NCI-H2029 (cell line): Measurements from ENCODE around the gene SLC30A4.
"Not testable (repeated sequence)": the region's sequence is repeated elsewhere in the genome, so short reads cannot be mapped to it uniquely, and the experiment has no call there.

Source experiments
- DNase-seq: peaks from one replicate; lab custom pipeline; 2025; lab: John Stamatoyannopoulos, UW

SLC30A4 gene

GRCh38 chr15:45522328-45523165, at the start of gene SLC30A4:
Gene SLC30A4, minus strand, starts transcription at chr15:45522755. Its CDS starts 401 bp downstream, at chr15:45522354.
- peak; percentile 10 for DNase-seq

DNA sequence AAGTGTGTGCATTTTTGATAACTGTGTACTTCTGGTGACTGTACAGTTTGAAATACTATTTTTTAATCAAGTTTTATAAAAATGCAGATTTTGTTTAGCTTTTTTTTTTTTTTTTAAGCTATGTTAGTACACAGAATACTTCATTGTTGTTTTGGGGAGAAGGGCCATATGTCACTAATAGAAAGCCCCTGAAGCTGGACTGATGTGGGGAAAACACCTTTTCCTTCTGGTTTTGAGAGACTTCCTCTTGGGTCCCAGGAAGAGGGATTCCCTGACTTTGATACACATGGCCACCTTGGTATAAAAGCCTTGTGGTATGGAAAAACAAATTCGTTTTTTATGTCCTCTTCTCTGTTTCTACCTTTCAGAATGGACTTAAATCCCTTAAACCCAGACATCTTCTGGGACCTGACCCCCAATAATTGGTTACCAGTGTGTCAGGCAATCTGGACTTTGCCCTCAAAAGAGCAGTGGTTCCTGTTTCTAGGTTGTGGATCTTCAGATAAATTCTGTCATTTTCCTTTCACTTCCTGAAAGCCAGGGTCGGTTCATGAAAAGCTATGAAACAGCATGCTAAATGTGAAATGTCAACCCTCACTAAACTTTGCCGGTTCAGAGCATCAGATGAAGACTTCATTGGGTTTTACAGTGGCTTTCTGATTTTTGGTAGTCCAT, 33.5 kb upstream of the SLC30A4 start:
- no peak for DNase-seq

GRCh38 chr15:45551676-45552075, 29.1 kb upstream of the SLC30A4 start:
- no peak for DNase-seq

DNA sequence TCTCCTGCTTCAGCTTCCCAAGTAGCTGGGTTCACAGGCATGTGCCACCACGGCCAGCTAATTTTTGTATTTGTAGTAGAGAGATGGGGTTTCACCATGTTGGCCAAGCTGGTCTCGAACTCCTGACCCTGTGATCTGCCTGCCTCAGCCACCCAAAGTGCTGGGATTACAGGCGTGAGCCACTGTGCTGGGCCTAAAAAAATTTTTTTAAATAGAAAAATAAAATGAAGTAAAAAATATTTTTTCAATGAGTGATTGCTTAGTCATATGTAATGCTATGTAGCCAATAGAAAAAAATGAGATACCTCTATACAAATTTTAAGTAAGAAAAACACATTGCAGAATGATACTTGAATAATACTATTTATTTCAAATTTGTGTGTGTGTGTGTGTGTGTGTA, 27.9 kb upstream of the SLC30A4 start:
- no peak for DNase-seq

DNA sequence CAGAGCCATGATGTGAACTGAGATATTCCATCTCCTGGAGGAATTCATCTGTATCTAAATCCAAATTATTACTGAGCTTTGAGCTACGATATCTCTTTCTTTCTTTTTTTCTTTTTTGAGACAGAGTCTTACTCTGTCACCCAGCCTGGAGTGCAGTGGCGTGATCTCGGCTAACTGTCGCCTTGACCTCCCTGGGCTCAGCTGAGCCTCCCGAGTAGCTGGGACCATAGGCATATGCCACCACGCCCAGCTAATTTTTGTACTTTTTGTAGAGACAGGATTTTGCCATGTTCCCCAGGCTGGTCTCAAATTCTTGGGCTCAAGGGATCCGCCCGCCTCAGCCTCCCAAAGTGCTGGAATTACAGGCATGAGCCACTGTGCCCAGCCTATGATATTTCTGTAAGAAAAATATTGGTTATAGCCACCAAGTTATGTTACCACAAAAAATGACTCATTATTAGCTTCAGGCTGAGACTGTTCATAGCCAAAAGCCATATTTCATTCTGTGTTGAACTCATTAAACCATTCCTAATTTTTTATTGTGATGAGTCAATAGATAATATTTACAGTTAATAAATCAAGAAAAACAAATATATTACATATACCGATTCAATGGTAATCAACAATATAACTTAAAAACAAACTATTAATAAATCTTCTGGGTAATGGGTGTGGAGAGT, 27.1 kb upstream of the SLC30A4 start:
- no peak for DNase-seq

DNA sequence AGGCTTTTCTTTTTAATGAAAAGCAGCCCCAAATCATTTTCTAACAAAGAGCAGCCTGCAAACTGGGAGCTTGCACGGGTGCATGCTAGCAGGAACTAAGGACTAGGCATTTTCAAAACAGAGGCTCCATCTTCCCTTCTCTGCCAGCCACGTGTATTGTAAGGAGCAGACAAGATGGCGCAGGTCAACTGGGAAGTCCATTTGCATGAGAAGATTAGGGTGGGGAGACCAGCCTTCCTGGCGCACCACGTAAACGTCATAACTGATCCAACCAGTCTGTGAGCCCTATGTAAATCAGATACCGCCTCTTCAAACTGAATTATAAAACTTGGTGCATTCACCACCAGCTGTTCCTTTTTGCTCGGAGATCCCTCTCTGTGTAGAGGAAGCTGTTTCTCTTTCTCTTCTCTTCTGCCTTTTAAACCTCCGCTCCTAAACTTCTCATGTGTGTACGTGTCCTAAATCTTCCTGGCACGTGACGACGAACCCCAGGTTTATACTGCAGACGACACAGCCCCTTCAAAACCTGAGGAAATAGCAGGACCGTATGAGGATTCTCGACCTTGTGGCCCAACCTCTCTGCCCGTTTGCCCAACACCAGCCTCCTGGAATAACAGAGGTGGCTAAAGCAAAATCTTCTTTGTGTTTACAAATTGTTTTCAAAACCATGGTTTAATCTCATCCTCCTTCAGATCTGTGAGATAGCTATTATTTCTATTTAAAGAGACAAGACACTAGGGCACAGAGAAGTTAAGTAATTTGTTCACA, 26.4 kb upstream of the SLC30A4 start:
- peak; percentile 77 for DNase-seq

GRCh38 chr15:45546789-45547188, 24.2 kb upstream of the SLC30A4 start:
- no peak for DNase-seq

DNA sequence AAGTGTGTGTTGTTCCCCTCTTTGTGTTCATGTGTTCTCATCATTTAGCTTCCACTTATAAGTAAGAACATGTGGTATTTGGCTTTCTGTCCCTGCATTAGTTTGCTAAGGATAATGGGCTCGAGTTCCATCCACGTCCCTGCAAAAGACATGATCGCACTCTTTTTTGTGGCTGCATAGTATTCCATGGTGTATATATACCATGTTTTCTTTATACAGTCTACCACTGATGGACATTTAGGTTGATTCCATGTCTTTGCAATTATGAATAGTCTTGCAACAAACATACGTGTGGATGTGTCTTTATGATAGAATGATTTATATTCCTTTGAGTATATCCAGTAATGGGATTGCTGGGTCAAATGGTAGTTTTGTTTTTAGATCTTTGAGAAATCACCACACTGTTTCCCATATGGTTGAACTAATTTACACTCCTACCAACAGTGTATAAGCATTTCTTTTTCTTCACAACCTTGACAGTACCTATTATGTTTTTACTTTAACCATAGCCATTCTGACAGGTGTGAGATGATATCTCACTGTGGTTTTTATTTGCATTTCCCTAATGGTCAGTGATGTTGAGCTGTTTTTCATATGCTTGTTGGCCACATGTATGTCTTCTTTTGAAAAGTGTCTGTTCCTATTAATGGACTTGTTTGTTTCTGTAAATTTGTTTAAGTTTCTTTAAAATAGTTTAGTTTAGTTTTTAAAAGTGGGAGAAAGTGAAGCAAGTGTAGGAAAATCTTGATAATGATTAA, 21.9 kb upstream of the SLC30A4 start:
- DNase-seq = no peak

GRCh38 chr15:45543051-45543450, 20.5 kb upstream of the SLC30A4 start:
- no peak for DNase-seq

DNA sequence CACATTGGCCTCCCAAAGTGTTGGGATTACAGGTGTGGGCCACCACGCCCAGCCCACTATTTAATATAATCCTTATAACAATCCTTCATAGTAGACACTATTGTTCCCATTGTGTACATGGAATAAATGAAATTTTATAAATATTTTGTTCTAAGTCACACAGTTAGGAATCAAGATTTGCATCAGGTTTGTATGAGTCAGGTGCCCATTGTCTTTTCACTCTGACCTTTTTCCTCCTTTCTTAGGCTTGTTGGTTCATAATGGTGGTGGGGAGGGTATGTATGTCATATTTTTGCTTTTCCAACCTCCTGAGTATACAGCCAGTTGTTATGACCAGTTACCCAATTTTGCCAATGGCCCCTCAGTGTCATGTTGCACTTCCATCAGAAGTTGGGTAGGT, 18.0 kb upstream of the SLC30A4 start:
- no peak for DNase-seq

GRCh38 chr15:45539680-45540079, 17.1 kb upstream of the SLC30A4 start:
- DNase-seq = no peak

GRCh38 chr15:45536934-45537333, 14.4 kb upstream of the SLC30A4 start:
- DNase-seq = no peak

- no peak for DNase-seq
Measured at GRCh38 chr15:45535486-45536042, 13.0 kb upstream of the SLC30A4 start.

DNA sequence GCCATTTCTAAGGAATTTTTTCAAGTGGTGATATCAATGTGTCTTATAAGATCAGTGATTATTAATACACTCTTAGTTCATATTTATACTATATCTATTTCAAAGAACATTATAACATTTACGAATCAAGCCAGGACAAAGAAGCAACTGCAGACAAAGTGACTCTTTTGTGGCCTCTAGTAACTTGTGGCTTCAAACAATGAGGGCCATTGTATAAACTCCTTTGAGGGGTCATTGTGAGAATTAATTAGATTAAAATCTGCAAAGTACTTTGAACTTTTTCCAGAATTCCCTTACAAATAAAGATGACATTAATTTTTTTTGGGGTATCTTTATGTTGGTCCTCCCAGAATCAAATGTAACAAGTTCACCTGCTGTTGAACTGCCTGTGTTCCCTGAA, 12.3 kb upstream of the SLC30A4 start:
- DNase-seq = no peak

DNA sequence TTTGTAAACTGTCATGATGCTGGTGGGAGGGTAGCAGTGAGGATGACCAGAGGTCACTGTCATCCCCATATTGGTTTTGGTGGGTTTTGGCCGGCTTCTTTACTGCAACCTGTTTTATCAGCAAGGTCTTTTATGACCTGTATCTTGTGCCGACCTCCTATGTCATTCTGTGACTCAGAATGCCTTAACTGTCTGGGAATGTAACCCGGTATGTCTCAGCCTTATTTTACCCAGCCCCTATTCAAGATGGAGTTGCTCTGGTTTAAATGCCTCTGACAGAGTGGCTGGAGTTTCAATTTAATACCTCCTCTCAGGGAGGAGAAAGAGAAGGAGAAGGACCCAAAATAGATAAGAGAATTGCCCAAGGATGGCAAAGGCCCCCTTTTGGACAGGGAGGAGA, 10.3 kb upstream of the SLC30A4 start:
- DNase-seq = not testable (repeated sequence)

DNA sequence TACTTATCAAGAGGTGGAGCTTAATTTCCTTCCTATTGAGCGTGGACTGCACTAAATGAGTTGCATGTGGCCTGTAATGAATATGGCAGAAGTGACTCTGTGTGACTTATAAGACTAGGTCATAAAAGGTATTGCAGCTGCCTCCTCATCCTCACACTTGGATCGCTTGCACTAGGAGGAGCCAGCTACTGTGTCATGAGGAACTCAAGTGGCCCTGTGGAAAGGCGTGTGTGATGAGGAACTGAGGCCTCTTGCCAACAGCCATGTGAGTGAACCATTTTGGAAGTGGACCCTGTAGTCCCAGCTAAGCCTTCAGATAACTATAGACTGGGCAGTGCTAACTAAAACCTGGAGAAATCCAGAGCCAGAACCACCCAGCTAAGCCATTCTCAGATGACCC, 7.1 kb upstream of the SLC30A4 start:
- no peak for DNase-seq

DNA sequence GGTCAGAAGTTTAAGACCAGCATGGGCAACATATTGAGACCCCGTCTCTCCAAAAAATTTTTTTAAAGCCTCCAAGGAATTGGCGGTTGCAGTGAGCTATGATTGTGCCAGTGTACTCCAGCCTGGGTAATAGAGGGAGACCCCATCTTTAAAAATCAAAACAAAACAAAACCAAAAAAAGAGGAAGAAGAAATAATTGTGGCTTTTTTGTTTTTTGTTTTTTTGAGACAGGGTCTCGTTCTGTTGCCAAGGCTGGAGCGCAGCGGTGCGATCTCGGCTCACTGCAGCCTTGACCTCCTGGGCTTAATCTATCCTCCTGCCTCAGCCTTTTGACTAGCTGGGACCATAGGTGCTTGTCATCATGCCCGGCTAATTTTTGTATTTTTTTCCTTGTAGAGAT, 4.5 kb upstream of the SLC30A4 start:
- no peak for DNase-seq

DNA sequence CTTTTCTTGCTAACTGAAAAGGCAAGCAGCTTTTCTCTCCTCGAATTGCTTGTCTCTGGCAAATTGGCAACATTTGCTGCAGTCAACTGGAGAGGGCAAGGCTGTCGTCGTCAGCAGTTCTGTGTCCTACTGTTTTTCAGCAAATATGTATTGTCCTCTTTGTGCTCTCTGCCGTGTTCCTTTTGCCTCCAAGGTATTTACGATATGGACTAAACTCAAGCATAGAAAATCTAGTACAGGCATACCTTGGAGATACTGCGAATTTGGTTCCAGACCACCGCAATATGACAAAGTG, 558 bp upstream of the SLC30A4 start:
- no peak for DNase-seq

- no peak for DNase-seq
Measured at GRCh38 chr15:45521596-45522327, 793 bp downstream of the SLC30A4 start.

DNA sequence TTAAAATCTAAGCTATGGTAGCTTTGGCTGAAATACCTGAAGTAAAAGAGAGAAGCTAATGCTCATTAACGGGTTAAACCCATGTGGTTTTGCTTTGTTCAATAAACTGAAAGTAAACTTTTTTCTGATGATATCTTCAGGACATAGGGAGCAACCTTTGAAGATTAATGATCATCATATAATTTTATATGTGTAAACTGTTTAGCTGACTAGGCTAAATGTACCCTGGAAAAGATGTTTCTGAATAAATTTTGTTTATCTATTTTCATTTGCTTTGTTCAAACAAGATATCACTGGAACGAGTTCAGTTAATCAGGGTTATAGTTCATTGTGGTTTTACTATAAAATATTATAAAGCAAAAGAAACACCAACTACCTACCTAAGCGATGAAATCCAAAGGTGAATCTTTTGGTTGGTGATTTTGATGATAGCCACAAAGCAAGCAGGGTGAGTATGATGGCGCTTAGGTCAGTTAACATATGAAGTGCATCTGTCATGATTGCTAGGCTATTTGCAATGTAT, 11.7 kb downstream of the SLC30A4 start:
- no peak for DNase-seq
